SK-N-SH treated with all-trans-retinoic acid at 6 μM for 48 hours (cell line): Measurements from ENCODE around the gene CHTF8.

Source experiments
- CSDC2 ChIP-seq: fragments of 250-450 bp; sonication (Bioruptor Pico); IDR thresholded peaks from 2 replicates; pipeline ENCODE4 v1.5.0; 2020; ENCODE audit warnings: mild to moderate bottlenecking, moderate library complexity
- CSRNP3 ChIP-seq: fragments of 250-450 bp; sonication (Bioruptor Pico); IDR thresholded peaks from 2 replicates; pipeline ENCODE4 v1.5.1; 2021; ENCODE audit warnings: mild to moderate bottlenecking, moderate library complexity
- ISL1 ChIP-seq: fragments of 250-450 bp; sonication (Bioruptor Pico); IDR thresholded peaks from 2 replicates; pipeline ENCODE4 v2.1.2; 2022; ENCODE audit warnings: mild to moderate bottlenecking, moderate library complexity
- PATZ1 ChIP-seq: fragments of 250-450 bp; sonication (Bioruptor Pico); IDR thresholded peaks from 2 replicates; pipeline ENCODE4 v1.8.0; 2020; ENCODE audit warnings: mild to moderate bottlenecking, moderate library complexity, borderline replicate concordance
- RARB ChIP-seq: fragments of 250-450 bp; sonication (Bioruptor Pico); IDR thresholded peaks from 2 replicates; pipeline ENCODE4 v1.8.0; 2021; ENCODE audit warnings: mild to moderate bottlenecking, moderate library complexity
- ZFP3 ChIP-seq: fragments of 250-450 bp; sonication (Bioruptor Pico); IDR thresholded peaks from 2 replicates; pipeline ENCODE4 v1.5.0; 2020; ENCODE audit warnings: mild to moderate bottlenecking, moderate library complexity
- ZFP30 ChIP-seq: fragments of 450-650 bp; formaldehyde crosslinking; IDR thresholded peaks from 2 replicates; pipeline ENCODE4 v1.5.0; 2022; ENCODE audit warnings: mild to moderate bottlenecking, moderate library complexity
- ZNF565 ChIP-seq: fragments of 450-650 bp; formaldehyde crosslinking; conservative IDR thresholded peaks from 2 replicates; pipeline ENCODE4 v1.5.0; 2020; ENCODE audit warnings: low read depth, mild to moderate bottlenecking, moderate library complexity

DNA sequence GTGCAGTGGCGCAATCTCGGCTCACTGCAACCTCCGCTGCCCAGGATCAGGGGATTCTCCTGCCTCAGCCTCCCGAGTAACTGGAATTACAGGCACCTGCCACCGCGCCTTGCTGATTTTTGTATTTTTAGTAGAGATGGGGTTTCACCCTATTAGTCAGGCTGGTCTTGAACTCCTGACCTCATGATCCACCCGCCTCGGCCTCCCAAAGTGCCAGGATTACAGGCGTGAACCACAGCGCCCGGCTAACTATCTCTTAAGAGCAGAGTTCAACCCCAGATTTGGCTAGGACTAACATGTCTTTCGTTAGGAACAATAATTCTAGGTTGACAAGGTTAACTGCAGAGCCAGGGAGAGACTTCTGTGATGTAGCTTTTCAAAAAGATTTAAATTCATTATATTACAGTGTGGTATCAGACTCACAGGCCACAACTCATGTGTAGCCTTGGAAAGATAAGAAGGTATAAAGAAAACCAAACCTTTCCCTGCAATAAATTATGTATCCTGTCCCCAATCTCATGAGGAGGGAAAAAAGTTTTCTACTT lies 4.3 kb downstream of the CHTF8 start:
- TF ChIP-seq ZNF565 (CRISPR knock-in tag) (no peak), ISL1 (no peak), CSDC2 (CRISPR knock-in tag) (no peak), ZFP30 (no peak), PATZ1 (CRISPR knock-in tag) (no peak), ZFP3 (no peak), RARB (no peak), CSRNP3 (no peak)
